GM21825 (cell line): ENCODE results near the gene GJD4.

Experiments
- ATAC-seq: cut with Tn5 transposase; IDR thresholded peaks from one replicate; pipeline ENCODE4 v1.9.1; 2021; ENCODE audit warnings: mild to moderate bottlenecking, moderate library complexity; ENCODE audit not compliant: unreplicated experiment

The GJD4 gene

GRCh38 chr10:35613597-35614226, 8.6 kb downstream of the GJD4 start:
- ATAC-seq: no peak

- ATAC-seq: no peak
Measured at GRCh38 chr10:35614312-35614711, 9.2 kb downstream of the GJD4 start.

- ATAC-seq: no peak
Measured at GRCh38 chr10:35626971-35627507, 21.9 kb downstream of the GJD4 start.

GRCh38 chr10:35631404-35631803, 26.3 kb downstream of the GJD4 start:
- ATAC-seq: no peak

GRCh38 chr10:35632027-35632426, 26.9 kb downstream of the GJD4 start:
- ATAC-seq: no peak

- no peak for ATAC-seq
Measured at GRCh38 chr10:35633006-35633980, 28.2 kb downstream of the GJD4 start.

- peak; percentile 55 for ATAC-seq
Measured at GRCh38 chr10:35635576-35635975, 30.4 kb downstream of the GJD4 start.

- no peak for ATAC-seq
Measured at GRCh38 chr10:35636956-35637355, 31.8 kb downstream of the GJD4 start.

GRCh38 chr10:35637462-35637861, 32.3 kb downstream of the GJD4 start:
- no peak for ATAC-seq

- ATAC-seq: no peak
Measured at GRCh38 chr10:35638101-35638500, 33.0 kb downstream of the GJD4 start.

GRCh38 chr10:35639021-35639727, 34.0 kb downstream of the GJD4 start:
- ATAC-seq: no peak

GRCh38 chr10:35639728-35640401, 34.7 kb downstream of the GJD4 start:
- ATAC-seq: no peak

- ATAC-seq: peak; percentile 30
Measured at GRCh38 chr10:35640474-35640873, 35.3 kb downstream of the GJD4 start.

- ATAC-seq: peak; percentile 30
Measured at GRCh38 chr10:35640951-35641675, 36.0 kb downstream of the GJD4 start.

GRCh38 chr10:35641676-35642034, 36.5 kb downstream of the GJD4 start:
- ATAC-seq: peak; percentile 16

GRCh38 chr10:35642035-35642792, 37.1 kb downstream of the GJD4 start, which contains the start of gene FZD8:
TSS of gene FZD8 (minus strand) at chr10:35642296. CDS start at chr10:35641429, 867 bp downstream.
- peak; percentile 93 for ATAC-seq

GRCh38 chr10:35642793-35643114, 37.6 kb downstream of the GJD4 start:
- no peak for ATAC-seq

- ATAC-seq: no peak
Measured at GRCh38 chr10:35643151-35644049, 38.3 kb downstream of the GJD4 start.
